OCI-M2 (cell line): Measurements from ENCODE around the gene LDHA.

Experiments
- DNase-seq: peaks from one replicate; lab custom pipeline; 2025; ENCODE audit not compliant: unreplicated experiment; lab: John Stamatoyannopoulos, UW

Gene LDHA

DNA sequence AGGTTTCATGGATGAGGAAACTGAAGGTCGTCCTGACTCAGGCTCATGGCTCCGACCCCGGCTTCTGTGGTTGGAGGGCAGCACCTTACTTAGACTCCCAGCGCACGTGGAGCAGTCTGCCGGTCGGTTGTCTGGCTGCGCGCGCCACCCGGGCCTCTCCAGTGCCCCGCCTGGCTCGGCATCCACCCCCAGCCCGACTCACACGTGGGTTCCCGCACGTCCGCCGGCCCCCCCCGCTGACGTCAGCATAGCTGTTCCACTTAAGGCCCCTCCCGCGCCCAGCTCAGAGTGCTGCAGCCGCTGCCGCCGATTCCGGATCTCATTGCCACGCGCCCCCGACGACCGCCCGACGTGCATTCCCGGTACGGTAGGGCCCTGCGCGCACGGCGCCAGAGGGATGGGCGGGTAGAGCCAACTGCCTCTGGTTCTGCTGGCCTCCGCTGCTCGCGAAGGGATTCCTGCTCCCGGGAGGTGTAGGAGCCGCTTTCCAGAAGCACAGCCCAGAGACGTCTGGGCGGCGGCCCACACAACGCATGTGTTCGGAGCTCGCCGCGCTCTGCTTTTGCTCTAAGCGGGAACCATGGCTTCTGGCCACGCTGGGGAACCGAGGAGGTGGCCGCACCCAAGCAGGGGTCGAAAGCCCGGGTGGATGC is at the start of gene LDHA:
Gene LDHA (plus strand): TSS at position 289 of the 653 bp plus-strand sequence. CDS start 2,280 bp downstream, outside the sequence.
- DNase-seq = peak; percentile 53

DNA sequence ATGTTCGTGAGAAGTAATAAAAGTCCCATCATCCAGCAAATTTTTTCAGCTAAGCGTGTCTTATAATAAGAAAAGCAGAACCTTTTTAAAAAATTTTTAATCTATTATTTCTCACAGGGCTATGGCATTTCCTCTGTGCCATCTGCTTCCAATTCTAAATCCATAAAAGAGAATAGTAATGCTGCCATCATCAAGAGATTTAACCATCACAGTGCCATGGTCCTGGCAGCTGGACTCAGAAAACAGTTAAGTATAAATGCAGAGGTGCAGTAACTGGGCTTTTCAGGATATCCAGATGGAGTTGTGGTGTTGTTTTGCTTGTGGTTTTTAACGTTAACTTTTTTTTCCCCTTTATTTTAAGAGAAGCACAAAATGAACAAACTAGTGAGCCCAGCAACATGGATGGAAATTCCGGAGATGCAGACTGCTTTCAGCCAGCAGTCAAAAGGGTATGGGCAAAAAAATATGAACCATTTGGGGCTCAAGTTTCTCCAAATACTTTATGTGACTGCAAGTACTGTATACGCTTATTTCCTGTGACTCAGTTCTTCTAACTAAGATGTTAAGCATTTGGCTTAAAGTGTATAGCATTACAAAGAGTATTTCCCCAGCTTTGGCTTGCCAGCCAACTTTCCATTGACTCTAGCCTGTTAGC is 46.8 kb upstream of the LDHA start:
- DNase-seq = no peak

DNA sequence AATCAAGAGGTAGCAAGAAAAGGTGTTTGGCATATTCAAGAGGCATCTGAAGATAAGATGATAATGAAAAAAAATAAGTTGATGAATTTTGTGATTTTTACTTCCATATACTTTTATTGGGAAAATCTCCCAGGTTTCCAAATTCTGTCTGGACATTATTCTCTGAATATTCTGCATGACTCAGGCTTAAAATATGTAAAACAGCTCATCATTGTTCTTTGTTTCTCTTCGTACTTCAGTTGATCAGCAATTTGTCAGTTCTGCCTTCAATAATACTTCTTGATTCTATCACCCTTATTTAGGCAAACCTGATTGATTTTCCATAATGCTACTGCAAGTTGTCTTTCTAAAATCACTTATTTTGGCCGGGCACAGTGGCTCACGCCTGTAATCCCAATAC is 41.8 kb upstream of the LDHA start:
- no peak for DNase-seq

DNA sequence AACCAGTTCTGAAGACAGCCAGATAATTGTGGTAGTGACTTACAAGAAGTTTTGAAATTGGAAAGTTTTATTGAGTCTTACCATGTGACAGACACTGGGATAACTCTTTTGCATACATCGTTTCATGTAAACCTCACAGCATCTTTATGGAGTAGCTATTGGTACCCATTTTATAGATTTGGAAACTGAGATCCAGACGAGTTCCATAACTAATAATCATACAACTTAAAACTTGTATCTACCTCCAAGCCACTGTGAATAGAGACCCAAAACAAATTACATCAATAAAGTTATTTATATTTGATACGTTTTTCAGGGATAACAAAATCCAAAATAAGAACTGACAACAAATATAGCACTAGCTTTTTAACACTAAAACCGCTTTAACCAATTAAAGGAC is 35.7 kb upstream of the LDHA start:
- no peak for DNase-seq

DNA sequence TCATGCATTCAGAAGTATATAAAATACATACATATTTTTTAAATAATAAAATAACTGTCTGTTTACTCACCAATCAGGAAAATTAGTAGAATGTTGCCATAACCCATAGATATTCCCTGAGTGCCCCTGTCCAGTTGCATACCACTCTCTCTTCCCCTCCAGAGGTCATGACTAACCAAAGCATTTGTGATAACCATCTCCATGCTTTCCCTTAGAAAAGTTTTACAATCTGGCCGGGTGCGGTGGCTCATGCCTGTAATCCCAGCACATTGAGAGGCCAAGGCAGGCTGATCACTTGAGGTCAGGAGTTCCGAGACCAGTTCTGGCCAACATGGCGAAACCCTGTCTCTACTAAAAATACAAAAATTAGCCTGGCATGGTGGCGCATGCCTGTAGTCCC is 33.2 kb upstream of the LDHA start:
- no peak for DNase-seq

DNA sequence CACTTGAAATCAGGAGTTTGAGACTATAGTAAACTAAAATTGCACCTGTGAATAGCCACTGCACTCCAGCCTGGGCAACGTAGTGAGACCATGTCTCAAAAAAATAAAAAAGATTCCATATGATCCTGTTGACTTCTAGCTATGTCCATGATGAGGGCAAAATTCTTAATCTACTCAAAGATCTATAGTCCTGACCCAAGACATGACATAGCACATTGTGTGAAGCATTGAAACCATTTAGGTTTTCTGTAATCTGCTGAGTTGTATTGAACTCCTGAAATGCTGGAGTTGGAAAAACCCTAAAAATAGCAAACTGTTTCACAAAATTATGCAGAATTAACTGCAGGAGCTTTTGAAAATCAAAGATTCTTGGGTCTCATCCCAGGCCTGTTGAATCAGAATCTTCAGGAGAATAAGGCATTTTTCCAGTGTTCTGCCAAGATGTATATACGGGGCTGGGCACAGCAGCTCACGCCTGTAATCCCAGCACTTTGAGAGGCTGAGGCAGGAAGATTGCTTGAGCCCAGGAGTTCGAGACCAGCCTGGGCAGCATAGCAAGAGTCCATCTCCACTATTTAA is 29.8 kb upstream of the LDHA start:
- no peak for DNase-seq

DNA sequence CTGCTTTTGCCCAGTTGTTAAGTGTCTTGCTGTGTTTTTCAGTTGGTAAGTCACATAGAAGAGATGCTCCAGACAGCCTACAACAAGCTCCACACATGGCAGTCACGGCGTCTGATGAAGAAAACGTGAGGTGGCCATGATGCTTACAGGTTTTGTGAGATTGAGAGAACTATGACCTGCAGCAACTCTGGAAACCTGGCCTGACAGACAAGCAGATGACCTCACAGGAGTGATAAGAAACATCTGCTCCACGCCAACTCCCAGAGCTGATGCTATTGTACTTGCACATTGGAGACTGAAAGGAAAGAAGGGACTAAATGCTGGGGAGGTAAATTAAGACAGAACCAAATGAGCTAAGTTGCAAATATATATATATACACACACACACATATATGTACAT is 28.6 kb upstream of the LDHA start:
- no peak for DNase-seq

DNA sequence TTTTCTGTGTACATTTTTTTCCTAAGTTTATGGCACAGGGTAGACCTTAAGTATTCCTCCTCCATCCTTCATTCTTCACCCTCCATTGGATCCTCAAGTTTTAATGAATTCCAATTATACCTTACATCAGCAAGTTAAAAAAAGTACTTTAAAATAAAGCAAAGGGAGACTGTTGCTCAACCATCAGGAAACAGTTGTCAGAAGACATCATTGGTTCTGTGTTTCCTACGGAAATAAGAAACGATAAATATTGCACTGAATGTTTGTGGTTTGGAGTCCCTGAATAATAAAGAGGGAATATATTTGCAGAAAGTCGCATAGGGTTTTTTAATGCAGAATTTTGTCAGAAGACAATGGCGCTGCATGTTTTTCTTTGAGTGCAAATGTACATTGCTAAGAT is 28.1 kb upstream of the LDHA start:
- DNase-seq = no peak

DNA sequence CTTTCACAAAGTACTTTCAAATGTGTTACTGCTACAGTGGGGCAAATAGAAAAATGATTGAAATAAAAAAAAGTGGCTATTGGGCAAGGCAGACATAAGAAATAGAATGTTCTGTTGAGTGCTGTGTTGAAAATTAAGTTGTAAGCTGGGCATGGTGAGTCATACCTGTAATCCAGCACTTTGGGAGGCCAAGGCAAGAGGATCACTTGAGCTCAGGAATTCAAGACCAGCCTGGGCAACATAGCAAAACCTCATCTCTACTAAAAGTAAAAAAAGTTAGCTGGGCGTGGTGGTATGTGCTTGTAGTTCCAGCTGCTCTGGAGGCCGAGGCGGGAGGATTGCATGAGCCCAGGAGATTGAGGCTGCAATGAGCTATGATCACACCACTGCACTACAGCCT is 26.9 kb upstream of the LDHA start:
- no peak for DNase-seq

DNA sequence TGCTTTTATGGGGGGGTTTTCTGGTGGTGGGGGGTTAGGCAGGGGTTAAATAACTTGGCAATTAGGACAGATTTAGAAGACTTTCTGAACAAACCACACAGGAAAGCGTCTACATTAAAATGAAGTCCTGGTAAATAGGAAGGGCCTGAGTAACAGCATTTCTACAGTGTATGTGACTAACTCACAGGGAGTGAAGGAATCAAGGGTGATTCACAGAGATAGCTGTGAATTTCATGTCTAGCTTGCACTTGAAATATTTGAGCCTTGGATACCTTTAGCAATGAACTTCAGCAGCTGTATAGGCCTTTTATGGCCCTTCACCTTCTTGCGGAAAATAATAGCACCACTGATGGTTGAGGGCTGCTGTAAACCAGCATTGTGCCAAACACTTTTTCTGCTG is 26.1 kb upstream of the LDHA start:
- DNase-seq = no peak

DNA sequence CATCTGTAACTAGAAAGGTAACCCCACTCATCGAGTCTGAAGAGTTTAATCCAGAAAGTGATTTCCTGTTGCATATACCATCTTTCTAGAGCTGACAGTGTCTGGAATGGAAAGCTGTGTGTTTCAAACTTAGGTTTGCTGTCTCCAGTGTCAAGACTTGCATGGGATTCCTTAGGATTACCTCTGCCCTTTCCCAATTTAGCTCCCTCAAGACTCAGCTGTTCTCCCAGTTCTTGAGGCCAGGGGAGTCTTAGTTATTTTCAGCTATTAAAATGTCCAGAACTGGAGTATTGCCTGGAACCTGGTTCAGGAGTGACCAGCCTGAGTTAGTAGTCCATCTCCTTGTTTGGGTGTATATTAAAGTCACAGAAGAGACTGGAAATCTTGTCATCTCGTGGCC is 25.0 kb upstream of the LDHA start:
- DNase-seq = no peak

DNA sequence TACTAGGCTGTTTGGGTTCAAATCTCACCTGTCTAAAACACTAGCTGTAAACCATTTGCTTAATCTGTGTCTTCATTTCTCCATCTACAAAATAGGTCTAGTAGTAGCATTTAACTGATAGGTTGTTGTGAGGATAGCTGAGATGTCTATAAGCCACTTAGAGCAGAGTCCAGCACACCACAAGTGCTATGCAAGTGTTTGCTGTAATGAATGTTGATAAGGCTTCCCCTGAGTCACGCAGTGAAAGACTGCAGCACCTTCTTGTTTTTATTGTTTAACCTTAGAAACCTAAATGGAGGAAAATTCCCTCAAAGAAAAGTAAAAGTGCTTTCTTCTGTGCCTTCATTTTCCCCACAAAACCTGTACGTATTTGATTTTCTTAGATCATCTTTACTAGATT is 23.1 kb upstream of the LDHA start:
- DNase-seq = no peak

DNA sequence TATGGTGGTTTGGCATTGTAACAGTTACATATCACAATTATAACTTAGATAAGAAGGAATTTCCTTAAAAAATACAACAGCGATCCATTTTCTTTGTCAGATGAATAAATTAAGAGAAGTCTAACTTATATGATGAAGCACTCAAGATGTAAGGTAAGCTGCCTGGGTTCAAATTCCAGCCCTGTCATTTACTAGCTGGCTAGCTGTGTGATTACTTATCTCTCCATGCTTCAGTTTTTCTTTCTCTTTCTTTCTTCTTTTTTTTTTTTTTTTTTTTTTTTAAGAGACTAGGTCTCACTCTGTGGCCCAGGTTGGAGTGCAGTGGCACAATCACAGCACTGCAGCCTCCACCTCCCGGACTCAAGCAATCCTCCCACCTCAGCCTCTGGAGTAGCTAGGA is 22.2 kb upstream of the LDHA start:
- no peak for DNase-seq

DNA sequence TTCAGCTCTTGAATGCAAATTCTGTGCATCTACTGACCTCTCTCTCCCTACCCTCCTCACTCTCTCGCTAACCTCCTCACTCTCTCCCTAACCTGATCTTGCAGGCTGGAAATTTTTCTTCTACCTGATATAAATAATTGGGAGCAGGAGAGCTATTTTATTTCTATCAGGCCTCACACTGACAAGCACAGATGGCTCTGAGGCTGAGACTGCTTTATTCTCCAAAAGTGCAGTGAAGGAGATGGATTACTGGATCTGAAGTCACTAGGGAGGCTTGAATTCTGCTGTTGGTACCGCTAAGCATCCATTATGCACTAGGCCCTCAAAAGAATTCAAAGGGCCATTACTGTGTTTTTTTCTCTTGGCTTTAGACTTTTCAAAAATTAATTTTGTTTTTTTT is 19.4 kb upstream of the LDHA start:
- DNase-seq = no peak

DNA sequence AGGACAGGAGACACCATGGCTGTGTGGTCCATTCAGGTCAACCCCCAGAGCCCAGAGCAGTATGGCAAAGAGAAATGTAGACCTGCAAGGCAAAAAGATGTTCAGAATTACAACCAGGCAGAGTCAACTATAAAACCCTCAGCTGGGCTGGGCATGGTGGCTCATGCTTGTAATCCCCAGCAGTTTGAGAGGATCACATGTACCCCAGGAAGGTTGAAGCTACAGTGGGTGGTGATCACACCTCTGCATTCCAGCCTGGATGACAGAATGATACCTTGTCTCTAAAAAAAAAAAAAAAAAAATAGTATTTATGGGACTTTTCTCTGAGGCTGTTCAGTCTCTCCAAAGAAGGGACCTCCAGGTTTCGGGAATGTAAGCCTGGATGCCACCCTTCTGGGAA is 18.4 kb upstream of the LDHA start:
- DNase-seq = no peak

DNA sequence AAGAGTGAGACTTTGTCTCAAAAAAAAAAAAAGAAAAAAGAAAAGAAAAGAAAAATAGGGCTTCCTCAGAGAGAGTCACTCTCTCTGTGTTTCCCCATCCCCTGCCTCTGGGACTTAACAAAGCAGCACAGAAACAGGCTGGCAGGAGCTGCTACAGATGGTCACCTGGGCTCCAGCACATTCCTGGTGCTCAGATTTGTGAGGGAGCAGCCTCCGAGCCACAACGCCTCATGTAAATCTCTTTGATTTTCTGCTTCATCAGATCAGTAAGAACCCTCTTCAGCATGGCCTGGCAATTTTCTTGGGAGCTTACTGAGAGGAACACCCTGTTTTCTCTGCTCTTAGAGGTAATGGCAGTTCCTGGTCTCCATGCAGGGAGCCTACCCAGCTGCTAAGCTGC is 15.2 kb upstream of the LDHA start:
- DNase-seq = no peak

DNA sequence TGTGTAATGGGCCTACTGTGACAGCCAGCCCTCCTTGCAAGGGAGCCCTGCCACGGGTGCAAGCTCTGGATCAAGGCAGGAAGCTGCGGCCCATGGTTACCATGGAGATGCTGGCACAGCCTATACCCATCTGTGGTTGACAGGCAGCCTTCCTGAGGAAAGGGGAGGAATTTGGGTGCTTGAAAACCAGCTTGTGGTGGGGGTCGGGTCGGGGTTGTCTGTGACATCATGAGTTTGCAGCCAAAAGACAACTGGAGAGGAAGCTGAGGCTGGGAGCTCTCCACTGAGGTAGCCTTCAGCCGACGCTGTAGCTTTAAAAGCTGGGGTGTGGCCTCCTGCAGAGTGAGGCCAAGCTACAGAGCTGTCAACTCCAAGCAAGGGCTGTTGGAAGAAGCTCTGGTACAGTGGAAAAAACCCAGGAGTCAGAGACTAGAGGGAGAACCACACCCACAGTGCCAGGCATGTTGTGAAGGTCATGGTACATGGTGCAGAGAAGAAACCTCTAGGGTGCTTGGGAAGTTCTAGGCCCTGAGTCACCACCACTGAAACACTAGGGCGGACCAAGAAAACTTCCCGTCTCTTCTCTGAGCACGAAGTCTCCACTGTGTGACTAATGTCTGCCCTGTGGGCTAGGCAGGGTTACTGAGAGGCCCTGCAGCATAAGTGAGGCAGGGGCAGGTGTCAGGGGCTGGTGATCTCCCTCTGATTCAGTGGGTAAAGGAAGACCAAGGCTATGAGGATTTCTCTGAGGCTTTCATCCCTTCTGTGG is 10.8 kb upstream of the LDHA start:
- DNase-seq = no peak

DNA sequence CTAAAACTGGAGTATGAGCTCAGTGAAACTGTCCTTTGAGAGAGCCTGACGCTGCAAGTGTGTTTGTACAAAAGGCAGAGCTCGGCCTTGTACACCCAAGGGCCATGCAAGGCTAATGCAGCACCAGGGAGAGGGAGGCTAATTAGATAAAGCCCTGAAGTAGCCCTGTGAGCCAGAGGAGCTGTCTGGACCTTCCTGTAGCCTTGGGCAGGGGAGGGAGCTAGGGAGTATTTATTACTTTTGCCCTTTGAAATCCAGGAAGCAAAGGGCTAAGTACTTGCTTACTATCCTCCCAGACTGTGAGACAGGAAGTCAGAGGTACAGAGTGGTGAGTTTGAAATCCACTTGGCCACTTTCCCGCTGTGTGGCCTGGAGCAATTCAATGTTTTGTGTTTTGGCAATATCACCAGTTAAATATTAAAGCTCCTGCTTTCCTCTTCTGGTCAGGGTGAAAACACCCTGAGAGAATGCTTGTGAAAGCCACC is 10.2 kb upstream of the LDHA start:
- no peak for DNase-seq

DNA sequence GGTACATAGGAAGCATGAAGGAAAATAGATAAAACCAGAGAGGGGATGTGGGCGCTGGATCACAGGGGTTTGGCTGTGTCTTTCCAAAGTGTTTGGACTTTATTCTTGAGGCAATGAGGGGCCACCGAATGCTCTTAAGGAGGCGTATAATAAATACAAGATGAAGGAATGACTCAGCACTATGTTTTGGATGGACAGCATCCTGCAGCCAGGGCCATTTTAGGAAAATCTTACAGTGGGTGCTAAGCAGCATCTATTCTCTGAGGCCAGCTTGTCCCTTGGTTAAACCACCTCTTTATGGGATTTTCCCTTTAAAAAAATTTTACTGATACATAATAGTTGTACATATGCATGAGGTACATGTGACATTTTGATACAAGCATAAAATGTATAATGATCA is 4.3 kb upstream of the LDHA start:
- DNase-seq = no peak

DNA sequence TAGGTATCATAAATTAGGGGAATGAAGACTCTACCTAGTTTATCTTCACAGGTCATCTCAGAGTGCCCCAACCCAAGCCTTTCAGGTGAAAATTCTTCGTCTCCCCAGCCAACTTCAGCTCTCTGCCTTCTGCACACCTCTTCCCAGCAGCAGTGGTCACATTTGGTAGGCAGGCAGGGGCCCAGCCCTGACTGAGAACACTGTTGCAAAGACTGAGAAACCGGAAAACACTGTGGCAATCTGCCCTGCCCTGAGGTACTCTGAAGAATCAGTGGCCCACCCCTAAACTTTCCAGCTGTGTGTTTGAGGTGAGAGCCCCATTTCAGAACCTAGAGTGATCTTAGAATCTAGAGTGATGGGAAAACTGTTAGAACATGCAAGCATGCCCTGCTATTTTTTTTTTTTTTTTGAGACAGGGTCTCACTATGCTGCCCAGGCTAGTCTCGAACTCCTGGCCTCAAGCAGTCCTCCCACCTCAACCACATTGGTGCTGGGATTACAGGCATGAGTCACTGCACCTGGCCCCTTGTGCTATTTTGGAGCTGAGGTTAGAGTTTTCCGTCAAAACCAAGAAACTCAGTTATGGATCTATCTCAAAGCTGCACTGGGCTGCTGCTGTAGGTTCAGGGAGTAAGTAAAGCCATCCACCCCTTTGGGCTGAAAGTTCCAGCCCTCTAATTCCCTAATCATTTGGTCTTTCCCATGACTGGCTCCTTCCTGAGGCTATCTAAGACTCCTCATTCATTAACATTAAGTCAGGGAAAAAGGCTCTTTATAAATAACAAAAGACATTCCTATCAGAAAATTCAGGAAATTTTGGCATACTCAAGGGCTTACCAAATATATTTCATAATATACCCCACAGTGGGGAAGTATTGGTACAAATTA is 1.7 kb upstream of the LDHA start:
- DNase-seq = no peak
